ENCODE data around the gene DHDDS. TPM values are rescaled to one million over a fixed set of nuclear protein-coding genes. Genes with fewer than 3 reads are reported as not detected.

The DHDDS gene
- total RNA-seq, 1 experiment from 2014 or later = 43.7 TPM

DNA sequence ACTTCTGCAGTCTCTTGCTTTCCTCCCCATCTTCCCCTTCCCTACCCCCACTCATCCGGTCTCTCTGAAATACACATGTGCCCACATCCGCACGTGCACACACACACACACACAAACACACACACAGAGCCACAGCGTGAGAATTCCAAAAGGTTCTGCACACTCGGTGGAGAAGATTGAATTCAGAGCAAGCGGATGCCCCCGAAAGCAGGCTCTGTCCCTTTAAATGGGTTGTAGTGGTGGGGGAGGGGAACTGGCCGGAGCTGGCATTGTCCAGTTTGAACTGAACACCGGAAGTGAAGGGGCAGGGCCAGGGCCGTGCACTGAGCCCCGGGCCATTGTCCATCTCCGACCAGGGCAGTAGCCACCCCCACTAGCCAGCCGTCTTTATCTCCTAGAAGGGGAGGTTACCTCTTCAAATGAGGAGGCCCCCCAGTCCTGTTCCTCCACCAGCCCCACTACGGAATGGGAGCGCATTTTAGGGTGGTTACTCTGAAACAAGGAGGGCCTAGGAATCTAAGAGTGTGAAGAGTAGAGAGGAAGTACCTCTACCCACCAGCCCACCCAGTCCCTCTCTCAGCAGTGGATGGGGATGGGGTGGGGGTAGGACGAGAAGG is 22.8 kb upstream of the DHDDS start:
- H3K4me3 ChIP-seq = no peak overlapping the region
- H3K36me3 ChIP-seq = no peaks in the 10 kb centered on the region
- DNase-seq = no peak
- H3K27me3 ChIP-seq = peaks cover 7% of the 10 kb centered on the region
- no peaks in the 10 kb centered on the region for H3K9me3 ChIP-seq (replicated peaks)
- H3K27ac ChIP-seq = no peak overlapping the region
- peaks cover 17% of the 10 kb centered on the region for H3K4me1 ChIP-seq

DNA sequence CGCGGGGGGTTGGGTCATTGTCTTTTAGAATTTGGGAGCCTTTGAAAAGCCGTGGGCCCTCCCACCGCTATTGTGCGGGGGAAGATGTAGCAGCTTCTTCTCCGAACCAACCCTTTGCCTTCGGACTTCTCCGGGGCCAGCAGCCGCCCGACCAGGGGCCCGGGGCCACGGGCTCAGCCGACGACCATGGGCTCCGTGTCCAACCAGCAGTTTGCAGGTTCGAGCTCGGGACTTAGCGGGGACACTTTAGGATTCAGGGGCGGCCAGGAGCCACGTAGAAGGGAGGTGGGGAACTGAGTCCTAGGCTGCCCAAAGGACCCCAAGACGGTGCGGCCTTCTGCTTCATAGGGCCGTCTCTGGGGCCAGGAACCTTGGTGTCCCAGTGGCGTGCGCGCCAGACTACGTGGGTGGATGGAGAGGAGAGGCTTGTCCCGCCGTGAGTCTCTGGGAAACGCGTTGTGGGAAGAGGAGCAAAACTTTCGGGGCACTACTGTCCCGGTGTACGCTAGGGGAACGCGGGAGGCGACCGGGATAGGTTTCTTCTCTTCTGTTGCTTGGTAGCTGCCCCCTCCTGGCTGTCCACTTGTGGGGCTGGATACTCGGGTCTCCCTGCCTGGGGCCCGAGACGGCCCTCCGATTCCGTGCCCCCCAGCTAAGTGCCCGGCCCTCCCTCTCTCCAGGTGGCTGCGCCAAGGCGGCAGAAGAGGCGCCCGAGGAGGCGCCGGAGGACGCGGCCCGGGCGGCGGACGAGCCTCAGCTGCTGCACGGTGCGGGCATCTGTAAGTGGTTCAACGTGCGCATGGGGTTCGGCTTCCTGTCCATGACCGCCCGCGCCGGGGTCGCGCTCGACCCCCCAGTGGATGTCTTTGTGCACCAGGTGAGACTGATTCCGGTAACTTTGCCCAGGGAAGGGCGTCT is 21.2 kb upstream of the DHDDS start, which contains the start of gene LIN28A:
Gene LIN28A (plus strand): TSS at position 112 of the 918 bp plus-strand sequence. CDS start 75 bp downstream, at position 187.
- H3K36me3 ChIP-seq = no peaks in the 10 kb centered on the region
- no peaks in the 10 kb centered on the region for H3K9me3 ChIP-seq (replicated peaks)
- H3K4me1 ChIP-seq = peaks cover 4% of the 10 kb centered on the region; the same call in 1 of the 2 replicates
- no peak within 1 kb of the TSS for H3K27ac ChIP-seq
- H3K4me3 ChIP-seq = no peak within 1 kb of the TSS
- peaks cover 12% of the 10 kb centered on the region for H3K27me3 ChIP-seq
- no peak for DNase-seq

- no peaks in the 10 kb centered on the region for H3K9me3 ChIP-seq (replicated peaks)
- H3K27ac ChIP-seq = no peak overlapping the region
- peaks cover 2% of the 10 kb centered on the region; the same call in 1 of the 2 replicates for H3K4me1 ChIP-seq
- no peak for DNase-seq
- no peaks in the 10 kb centered on the region for H3K36me3 ChIP-seq
- no peak overlapping the region for H3K4me3 ChIP-seq
- peaks cover 12% of the 10 kb centered on the region for H3K27me3 ChIP-seq
Observed at GRCh38 chr1:26411624-26412074, 20.5 kb upstream of the DHDDS start.

- Histone ChIP-seq H3K27ac (no peak overlapping the region), H3K36me3 (no peaks in the 10 kb centered on the region), H3K4me1 (0 out of 2 replicates have a peak, but pooled peaks cover 4% of the 10 kb centered on the region), H3K9me3 (replicated peaks) (no peaks in the 10 kb centered on the region), H3K4me3 (no peak overlapping the region), H3K27me3 (peaks cover 12% of the 10 kb centered on the region)
- no peak for DNase-seq
Observed at GRCh38 chr1:26412180-26412840, 19.8 kb upstream of the DHDDS start.

DNA sequence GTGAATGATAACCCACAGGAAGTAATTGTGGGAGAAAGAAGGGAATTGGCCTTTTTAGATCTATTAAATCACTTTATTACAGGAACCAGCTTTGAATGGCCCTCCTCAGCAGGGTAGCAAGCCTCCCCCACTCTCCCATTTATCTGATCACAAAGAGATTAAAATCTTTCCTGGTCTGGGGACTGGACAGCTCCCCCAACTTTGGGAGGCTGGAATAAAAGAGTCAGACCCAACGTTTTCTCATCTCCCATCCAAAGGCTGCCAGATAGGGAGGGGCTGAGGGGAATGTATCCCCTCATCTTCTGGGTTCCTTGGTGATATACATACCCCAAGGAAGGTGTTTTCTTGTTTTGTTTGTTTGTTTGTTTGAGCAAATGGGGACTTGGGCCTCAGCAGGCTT is 19.1 kb upstream of the DHDDS start:
- no peak for DNase-seq
- H3K27me3 ChIP-seq = peaks cover 12% of the 10 kb centered on the region

DNA sequence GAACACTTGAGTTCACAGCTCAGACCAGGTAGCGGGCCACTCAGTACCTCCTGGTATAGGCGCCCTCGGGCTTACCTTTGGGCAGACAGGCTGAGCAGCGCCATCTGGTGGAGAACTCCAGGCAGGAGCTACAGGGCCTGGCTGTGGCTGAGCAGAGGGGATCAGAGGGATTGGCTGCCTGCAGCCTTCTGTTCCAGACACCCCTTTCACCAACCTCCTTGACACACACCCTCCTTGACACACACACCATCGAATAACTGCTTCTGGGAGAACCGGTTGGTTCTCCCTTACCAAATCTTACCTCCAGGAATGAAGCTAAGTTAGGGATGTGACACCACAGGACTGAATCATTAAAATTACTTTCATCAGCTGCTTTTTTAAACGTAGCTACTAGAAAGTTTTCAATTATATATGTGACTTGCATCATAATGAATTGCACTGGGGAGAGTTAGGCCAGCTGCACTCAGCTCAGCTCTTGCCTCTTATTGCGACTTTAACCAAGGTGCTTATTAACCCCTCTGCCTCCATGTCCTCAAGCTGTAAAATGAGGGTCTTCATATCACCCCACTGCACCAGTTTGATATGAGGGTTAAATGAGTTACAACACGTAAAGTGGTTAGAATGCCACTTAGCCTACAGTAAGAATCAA is 14.9 kb upstream of the DHDDS start:
- Histone ChIP-seq H3K36me3 (no peaks in the 10 kb centered on the region), H3K4me3 (no peak overlapping the region), H3K4me1 (peaks cover 14% of the 10 kb centered on the region; the same call in 1 of the 2 replicates), H3K27me3 (peaks cover 17% of the 10 kb centered on the region), H3K9me3 (replicated peaks) (no peaks in the 10 kb centered on the region), H3K27ac (no peak overlapping the region)
- peak; percentile 77 to 85 for DNase-seq

More for the DNA sequence above, 19.1 kb upstream of the DHDDS start:
- Histone ChIP-seq H3K9me3 (replicated peaks) (no peaks in the 10 kb centered on the region), H3K27ac (no peak overlapping the region), H3K4me1 (0 out of 2 replicates have a peak, but pooled peaks cover 7% of the 10 kb centered on the region), H3K4me3 (no peak overlapping the region), H3K36me3 (no peaks in the 10 kb centered on the region)

DNA sequence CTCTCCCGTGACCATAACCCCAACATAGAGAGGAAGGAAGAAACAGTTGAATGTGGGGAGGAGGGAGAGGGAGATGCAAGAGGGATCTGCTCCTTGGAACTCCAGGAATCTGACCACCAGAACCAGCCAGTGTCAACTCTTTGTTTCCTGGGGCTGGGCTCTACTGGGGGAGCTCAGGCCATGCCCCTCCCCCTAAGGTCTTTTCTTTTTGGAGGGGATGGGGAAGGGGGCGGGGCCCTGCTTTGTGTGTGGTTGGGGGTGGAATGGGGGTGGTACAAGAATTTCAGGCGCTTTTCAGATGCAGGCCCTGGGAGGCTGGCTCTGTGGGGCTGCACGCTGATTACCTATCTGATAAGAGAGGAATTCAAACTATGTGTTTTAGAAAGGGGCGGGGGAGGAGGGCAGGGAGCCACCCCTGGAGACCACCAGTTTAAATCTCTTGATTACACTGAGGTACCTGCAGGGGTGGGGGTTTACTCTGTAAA is 13.2 kb upstream of the DHDDS start:
- DNase-seq = peak in 1 of 2 experiments; percentile 36
- Histone ChIP-seq H3K4me3 (no peak overlapping the region), H3K27ac (no peak overlapping the region), H3K27me3 (peaks cover 11% of the 10 kb centered on the region), H3K4me1 (peaks cover 12% of the 10 kb centered on the region; the same call in 1 of the 2 replicates), H3K36me3 (no peaks in the 10 kb centered on the region), H3K9me3 (replicated peaks) (no peaks in the 10 kb centered on the region)

GRCh38 chr1:26419494-26419893 is 12.6 kb upstream of the DHDDS start:
- Histone ChIP-seq H3K36me3 (no peaks in the 10 kb centered on the region), H3K4me3 (no peak overlapping the region), H3K9me3 (replicated peaks) (no peaks in the 10 kb centered on the region), H3K27ac (no peak overlapping the region), H3K4me1 (peaks cover 12% of the 10 kb centered on the region; the same call in 1 of the 2 replicates), H3K27me3 (peaks cover 8% of the 10 kb centered on the region)
- DNase-seq = no peak

DNA sequence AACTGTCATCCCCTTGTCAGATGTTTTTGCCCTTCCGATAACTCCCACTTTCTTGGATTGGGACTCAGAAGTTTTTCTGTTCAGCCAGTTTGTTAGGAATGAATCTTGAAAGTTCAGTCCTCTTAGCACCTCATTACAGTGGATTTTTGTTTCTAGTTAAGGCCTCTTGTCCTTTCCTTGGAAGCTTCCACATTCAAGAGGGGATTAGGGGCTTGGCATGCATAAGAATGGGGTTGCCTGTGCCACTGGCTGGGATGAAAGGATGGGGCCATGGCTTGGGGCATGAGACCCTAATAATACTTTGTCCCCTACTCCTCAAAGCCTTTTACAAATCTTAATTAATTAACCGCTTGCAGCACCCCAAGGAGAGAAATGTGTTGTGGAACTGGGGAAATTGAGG is 2.4 kb upstream of the DHDDS start:
- no peak for DNase-seq
- H3K27me3 ChIP-seq = no peaks in the 10 kb centered on the region
- H3K4me1 ChIP-seq = peaks cover 7% of the 10 kb centered on the region; the same call in 1 of the 2 replicates
- H3K9me3 ChIP-seq (replicated peaks) = no peaks in the 10 kb centered on the region
- no peak overlapping the region for H3K4me3 ChIP-seq
- peaks cover 4% of the 10 kb centered on the region; the same call in 1 of the 2 replicates for H3K36me3 ChIP-seq
- H3K27ac ChIP-seq = no peak overlapping the region

- peak overlapping the region; percentile 66 for H3K27ac ChIP-seq
- H3K4me1 ChIP-seq = peaks cover 7% of the 10 kb centered on the region; the same call in 1 of the 2 replicates
- H3K36me3 ChIP-seq = peaks cover 10% of the 10 kb centered on the region
- no peaks in the 10 kb centered on the region for H3K9me3 ChIP-seq (replicated peaks)
- H3K27me3 ChIP-seq = no peaks in the 10 kb centered on the region
- peak overlapping the region; percentile 71 for H3K4me3 ChIP-seq
- no peak for DNase-seq
Observed at GRCh38 chr1:26432793-26433192, 672 bp downstream of the DHDDS start.

DNA sequence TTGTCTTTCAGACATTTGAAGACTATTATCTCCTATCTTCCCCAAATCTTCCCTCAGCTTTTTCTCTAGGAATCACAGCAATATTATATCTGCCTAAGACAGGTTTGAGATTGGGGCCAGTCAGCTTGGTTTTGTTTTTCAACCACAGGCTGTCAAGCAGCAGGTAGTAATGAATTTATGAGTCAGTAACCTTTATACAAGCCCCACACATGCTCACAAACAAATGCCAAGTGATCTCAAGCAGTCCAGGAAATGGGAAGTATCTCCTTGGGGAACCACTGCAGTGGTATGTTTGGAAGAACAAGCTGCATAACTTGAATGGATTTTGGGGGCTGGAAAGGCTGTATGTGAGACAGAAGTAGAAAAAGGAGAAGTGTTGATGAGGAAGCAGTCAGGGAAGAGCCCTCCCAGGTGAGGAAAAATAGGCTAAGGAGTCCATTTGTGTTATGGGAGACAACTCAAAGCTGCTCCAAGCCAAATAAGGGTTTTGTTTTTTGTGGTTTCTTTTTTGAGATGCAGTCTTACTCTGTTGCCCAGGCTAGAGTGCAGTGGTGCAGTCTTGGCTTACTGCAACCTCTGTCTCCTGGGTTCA is 2.1 kb downstream of the DHDDS start:
- Histone ChIP-seq H3K36me3 (peaks cover 23% of the 10 kb centered on the region), H3K4me1 (peaks cover 7% of the 10 kb centered on the region; the same call in 1 of the 2 replicates), H3K4me3 (no peak overlapping the region), H3K27me3 (no peaks in the 10 kb centered on the region), H3K27ac (no peak overlapping the region), H3K9me3 (replicated peaks) (no peaks in the 10 kb centered on the region)
- no peak for DNase-seq

GRCh38 chr1:26438041-26438440 is 5.9 kb downstream of the DHDDS start:
- peaks cover 3% of the 10 kb centered on the region; the same call in 1 of the 2 replicates for H3K4me1 ChIP-seq
- H3K36me3 ChIP-seq = peaks cover 47% of the 10 kb centered on the region
- H3K4me3 ChIP-seq = no peak overlapping the region
- H3K27ac ChIP-seq = no peak overlapping the region
- H3K9me3 ChIP-seq (replicated peaks) = no peaks in the 10 kb centered on the region
- H3K27me3 ChIP-seq = no peaks in the 10 kb centered on the region
- DNase-seq = no peak

DNA sequence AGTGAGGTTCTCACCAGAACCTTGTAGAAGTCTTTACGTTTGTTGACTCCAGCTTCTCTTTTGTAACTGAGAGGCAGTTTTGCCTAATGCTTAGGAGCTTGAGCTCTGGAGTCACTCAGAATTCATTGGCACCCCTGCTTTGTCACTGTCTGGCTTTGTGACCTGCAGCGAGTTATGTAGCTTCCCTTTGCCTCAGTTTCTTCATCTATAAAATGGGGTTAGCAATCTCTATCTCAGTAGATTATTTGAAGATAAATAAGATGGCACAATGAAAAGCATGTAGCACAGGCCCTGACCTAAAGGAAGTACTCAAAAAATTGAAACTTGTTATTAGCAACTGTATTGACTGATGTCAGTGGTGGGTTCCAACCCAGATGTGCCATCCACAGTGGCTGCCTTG is 8.1 kb downstream of the DHDDS start:
- Histone ChIP-seq H3K9me3 (replicated peaks) (no peaks in the 10 kb centered on the region), H3K4me1 (no peaks in the 10 kb centered on the region), H3K27me3 (no peaks in the 10 kb centered on the region), H3K4me3 (no peak overlapping the region), H3K36me3 (peaks cover 63% of the 10 kb centered on the region), H3K27ac (no peak overlapping the region)
- no peak for DNase-seq

GRCh38 chr1:26449868-26450267 is 17.7 kb downstream of the DHDDS start:
- Histone ChIP-seq H3K4me3 (no peak overlapping the region), H3K27me3 (no peaks in the 10 kb centered on the region), H3K9me3 (replicated peaks) (no peaks in the 10 kb centered on the region), H3K4me1 (no peaks in the 10 kb centered on the region), H3K36me3 (peaks cover 37% of the 10 kb centered on the region), H3K27ac (no peak overlapping the region)
- no peak for DNase-seq
